Stimulated activated CD8-positive, alpha-beta memory T cell treated with anti-CD3 and anti-CD28 coated beads, Interleukin-15, amount 100 ng/mL, for 24 hours (primary cell): ENCODE measurements around the gene CAPN1.
A peak's percentile ranks its signal among the peaks of the same experiment; 100 is the strongest.
"Not testable (repeated sequence)": the region's sequence is repeated elsewhere in the genome, so short reads cannot be mapped to it uniquely, and the experiment has no call there.

Experiments used
- DNase-seq: peaks from one replicate; pipeline ENCODE4 v3.0.0-alpha.2; 2020; ENCODE audit warnings: low read depth

Gene CAPN1

GRCh38 chr11:65181569-65182257 is at the start of gene CAPN1:
TSS of gene CAPN1 (plus strand) at chr11:65181928. CDS start at chr11:65182702, 774 bp downstream.
- DNase-seq, result peak; percentile 36

DNA sequence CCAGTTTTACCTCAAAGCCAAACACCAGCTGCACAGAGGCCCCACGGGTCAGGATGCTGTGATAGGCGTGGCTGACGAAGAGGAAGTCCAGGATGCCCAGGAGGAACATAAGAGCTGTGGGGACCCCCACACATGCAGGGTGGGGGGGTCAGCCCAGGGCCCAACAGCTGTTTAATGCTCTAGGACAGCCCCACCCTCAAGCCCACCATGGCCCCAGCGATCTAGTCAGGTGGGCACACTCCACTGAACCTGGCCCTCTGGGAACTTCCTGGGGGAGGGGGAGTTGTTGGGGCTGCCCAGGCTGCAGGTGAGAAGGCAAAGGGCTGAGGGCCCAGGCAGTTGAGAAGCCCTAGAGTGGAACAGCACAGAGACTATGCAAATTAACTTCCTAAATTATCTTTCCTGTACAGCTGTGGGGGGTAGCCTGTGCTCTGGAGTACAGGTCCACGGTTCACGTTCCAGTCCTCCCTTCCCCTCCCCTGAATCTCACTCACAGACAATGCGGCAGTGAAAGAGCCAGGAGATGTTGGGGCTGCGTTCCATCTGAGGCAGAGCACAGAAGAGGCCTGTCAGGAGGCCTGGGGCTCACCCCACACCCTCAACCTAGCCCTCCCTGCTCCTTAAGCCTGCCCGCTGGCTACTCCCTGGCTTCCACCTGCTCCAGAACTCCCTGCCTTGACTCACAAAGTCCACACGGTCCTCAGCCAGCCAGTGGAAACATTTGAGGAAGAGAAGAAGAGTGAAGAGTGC is 49.3 kb upstream of the CAPN1 start:
- no peak for DNase-seq

DNA sequence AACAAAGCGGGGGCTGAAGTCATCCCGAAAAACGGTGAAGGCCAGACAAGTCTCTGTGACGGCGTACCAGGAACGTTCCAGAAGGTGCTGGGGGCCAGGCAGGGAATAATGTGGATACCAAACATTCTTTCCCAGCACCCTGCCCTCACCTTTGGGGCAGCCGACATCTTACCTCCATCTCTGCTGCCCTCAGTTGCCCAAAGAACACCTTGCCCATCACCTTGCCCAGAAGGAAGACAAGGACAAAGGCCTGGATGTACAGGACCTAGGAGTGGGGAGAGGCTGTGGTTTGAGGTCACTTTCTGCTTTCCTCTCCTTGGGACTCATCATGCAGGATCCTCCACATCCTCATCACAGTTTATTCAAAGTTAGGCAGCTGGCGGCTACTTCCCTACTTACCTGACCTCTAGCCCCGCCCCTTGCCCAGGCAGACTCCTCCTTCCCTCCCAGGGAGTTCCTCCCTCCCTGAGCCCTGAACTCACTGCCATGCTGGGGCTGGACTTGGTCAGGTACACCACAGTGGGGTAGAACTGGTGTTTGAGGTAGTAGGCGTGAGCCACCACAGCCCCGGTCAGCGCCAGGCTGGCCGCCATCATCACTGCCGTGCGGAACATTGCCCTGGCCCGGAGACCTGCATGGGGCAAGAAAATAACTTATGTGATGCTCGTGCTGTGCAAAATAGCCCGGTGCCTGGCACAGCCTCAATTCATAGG is 48.6 kb upstream of the CAPN1 start:
- DNase-seq, result no peak

DNA sequence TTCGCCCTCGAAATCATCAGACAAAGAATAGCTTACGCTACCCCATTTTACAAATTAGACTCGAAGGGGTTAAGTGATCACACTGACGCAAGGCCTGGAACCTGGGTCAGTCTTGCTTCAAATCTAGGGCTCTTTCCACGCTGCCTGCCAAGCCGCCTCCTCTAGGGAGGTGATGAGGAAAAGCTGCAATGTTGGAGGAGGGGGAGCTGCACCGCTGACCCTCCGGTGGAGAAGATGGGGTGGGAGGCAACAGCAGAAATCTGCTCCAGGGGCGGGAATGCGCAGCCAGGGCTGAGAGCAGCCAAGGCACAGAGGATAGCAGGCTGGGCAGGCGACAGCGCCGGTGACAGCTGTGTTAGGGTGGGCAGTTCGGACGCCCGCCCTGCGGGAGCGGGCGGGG is 48.0 kb upstream of the CAPN1 start:
- no peak for DNase-seq

- DNase-seq, result peak; percentile 88
Measured at GRCh38 chr11:65134240-65134951, 47.3 kb upstream of the CAPN1 start, which contains the start of gene SYVN1. TSS of gene SYVN1 (minus strand) at chr11:65134519. CDS start at chr11:65133601, 918 bp downstream.

DNA sequence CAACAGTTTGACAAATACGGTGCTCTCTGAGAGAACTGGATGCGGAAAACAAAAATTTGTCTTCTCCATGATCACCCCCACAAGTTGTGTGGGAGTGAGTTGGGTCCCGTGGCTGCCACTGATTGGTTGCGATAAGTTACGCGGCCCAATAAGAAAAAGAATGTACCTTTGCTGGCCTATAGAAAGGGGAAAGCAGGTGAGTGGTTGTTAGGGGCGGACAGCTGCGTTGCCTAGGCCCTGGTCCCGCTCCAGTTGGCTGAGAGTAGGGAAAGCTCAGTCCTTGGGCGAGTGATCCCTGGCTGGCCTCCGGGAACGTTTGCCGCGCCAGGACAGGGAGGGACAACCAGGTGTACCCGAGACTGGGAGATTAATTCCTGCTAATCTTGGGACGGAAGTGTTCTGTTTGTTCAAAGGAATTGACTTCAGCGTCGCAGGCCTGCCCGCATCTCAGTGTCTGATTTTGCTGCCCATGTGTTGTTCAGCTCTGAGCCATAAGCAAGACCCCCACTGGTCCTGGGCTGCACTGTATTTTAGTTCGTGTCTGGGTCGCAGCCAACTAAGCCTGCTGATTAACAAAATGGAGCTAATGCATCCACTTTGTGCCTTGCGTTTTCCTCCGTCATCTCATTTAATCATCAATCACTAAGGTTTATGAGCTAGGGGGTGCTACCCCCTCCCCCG is 46.6 kb upstream of the CAPN1 start:
- DNase-seq, result no peak

GRCh38 chr11:65135633-65136145 is 46.0 kb upstream of the CAPN1 start:
- no peak for DNase-seq

DNA sequence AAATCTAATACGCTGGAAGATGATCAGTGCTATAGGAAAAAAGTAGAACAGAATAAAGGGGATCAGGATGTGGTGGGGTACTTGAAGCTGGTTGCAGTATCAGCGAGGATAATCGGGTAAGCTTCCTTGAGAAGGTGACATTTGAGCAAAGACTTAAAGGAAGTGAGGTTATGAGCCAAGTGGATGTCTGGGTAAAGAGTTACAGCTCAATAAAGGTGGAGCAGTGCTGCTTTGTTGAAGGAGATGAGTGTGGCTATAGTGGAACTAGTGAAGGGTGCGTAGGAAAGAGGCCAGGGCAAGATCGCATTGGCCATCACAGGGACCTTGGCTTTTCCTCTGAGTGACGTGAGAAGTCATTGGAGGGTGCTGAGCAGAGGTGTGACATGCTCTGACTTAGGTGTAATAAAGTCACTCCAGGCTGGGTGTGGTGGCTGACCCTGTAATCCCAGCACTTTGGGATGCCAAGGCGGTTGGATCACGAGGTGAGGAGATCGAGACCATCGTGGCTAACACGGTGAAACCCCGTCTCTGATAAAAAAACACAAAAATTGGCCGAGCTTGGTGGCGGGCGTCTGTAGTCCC is 45.1 kb upstream of the CAPN1 start:
- no peak for DNase-seq

DNA sequence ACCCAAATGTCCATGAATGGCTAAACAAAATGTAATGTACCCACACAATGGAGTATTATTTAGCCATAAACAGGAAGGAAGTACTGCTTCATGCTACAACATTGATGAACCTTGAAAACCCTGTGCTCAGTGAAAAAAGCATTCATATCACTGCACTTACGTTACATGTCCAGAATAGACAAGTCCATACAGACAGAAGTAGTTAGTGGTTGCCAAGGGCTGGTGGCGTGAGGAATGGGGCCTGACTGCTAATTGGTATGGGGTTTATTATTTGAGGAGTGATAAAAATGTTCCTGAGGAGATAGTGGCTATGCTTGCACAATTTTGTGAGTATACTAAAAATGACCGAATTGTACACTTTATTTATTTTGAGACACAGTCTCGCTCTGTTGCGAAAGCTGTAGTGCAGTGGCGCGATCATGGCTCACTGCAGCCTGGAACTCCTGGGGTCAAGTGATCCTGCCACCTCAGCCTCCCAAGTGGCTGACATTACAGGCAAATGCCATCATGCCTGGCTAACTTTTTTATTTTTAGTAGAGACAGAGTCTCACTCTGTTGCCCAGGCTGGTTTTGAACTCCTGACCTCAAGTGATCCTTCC is 39.7 kb upstream of the CAPN1 start:
- DNase-seq, result no peak

- no peak for DNase-seq
Measured at GRCh38 chr11:65147352-65148075, 34.2 kb upstream of the CAPN1 start.

GRCh38 chr11:65148657-65149056 is 33.1 kb upstream of the CAPN1 start:
- DNase-seq, result no peak

DNA sequence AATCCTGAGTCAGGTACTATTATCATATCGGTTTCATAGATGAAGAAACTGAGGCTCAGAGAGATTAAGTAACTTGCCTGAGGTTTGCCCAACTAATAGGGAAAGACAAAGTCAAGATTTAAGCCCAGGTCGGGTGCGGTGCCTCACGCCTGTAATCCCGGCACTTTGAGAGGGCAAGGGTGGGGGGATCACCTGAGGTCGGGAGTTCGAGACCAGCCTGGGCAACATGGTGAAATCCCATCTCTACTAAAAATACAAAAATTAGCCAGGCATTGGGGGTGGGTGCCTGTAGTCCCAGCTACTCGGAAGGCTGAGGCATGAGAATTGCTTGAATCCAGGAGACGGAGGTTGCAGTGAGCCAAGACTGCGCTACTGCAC is 31.6 kb upstream of the CAPN1 start:
- not testable (repeated sequence) for DNase-seq

DNA sequence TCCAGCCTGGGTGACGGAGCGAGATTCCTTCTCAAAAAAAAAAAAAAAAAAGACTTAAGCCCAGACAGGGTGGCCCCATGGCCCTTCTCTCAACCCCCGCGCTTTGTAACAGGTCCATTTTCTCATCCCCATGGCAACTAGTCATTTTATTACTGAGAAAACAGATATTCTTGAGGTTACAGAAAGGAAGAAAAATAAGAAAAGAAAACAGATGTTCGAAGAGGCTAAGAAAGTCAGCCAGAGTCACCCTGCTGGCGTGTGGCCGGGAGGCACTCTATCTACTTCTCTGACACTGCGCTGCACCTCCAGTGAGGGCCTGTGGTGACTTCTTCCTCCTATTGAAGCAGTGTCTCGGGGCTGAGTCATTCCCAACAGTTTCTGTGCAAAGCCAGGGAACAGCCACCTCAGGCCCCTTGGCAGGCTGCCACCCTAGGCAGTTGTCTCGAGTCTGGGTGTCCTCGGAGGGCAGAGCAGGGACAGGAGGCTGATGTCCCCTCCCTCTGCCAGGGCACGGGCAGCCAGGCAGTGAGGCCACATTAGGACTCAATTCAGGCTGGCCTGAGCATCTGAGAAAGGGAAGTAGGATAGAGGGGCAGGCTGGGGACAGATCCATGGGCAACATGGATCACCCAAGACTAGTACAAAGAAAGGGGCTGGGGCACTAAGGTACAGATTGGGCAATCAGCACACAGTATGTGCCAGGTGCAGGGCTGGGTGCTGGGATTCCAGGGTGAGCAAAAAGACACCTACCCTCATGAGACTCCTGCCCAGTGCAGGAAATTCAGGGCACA is 31.0 kb upstream of the CAPN1 start:
- DNase-seq, result no peak

- no peak for DNase-seq
Measured at GRCh38 chr11:65151331-65151899, 30.3 kb upstream of the CAPN1 start.

DNA sequence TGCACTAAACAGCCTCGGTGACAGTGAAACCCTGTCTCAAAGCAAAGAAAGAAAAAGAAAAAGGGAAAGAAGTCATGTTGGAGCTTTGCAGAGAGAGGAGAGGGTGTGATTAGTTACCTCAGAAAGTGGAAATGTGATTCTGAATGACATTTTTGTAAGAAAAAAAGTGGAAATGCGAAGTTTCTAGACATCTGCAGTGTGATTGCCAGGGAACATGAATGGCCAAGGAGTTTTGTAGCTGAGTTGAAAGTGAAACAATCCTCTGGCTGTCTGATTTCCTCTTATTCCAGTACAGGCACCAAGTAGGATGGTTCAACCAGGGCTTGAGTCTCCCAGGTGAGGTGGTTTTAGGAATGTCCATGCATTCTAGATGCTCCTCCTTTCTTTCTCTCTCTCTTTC is 29.6 kb upstream of the CAPN1 start:
- no peak for DNase-seq

- DNase-seq, result no peak
Measured at GRCh38 chr11:65156256-65156655, 25.5 kb upstream of the CAPN1 start.

DNA sequence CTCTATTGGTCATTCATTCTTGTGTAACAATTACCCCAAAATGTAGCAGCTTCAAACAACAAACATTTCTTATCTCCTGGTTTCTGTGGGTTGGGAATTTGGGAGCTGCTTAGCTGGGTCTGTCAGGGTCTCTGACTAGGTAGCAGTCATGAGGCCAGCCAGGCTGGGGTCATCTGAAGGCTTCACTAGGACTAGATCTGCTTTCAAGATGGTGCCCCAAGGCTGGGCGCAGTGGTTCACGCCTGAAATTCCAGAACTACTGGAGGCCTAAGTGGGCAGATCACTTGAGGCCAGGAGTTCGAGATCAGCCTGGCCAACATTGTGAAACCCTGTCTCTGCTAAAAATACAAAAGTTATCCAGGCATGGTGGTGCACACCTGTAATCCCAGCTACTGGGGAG is 24.8 kb upstream of the CAPN1 start:
- DNase-seq, result no peak

GRCh38 chr11:65157336-65157735 is 24.4 kb upstream of the CAPN1 start:
- no peak for DNase-seq

DNA sequence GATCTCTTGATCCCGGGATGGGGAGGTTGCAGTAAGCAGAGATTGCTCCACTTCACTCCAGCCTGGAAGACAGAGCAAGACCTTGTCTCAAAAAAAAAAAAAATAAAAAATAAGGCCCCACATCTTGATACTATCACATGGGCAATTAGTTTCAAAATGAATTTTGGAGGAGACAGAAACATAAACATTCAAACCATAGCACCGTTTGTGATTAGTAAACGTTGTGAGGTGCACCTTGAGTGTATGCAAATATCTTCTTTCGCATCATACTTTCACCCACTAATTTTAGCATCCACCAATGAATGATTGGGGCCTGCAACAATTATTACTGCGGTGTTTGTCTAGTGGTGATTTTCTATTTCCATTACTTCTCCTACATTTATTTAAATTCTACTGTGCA is 22.7 kb upstream of the CAPN1 start:
- DNase-seq, result no peak
